SK-N-SH (cell line): Measurements from ENCODE around the gene ITGA1.

Experiments
- CTCF ChIP-seq: fragments of 200-600 bp; sonication (generic); IDR thresholded peaks from 2 replicates; pipeline ENCODE4 v1.6.1; 2017; ENCODE audit warnings: antibody characterized with exemption, mild to moderate bottlenecking, moderate library complexity
- EZH2phosphoT487 ChIP-seq: fragments of 200-600 bp; sonication (generic); IDR thresholded peaks from 2 replicates; pipeline ENCODE4 v1.6.1; 2017; ENCODE audit warnings: low read depth, mixed run types, mild to moderate bottlenecking, antibody characterized with exemption, moderate library complexity, borderline replicate concordance
- IRF3 ChIP-seq: fragments of 150-350 bp; IDR thresholded peaks from 2 replicates; pipeline ENCODE4 v1.6.1; 2016; ENCODE audit warnings: mild to moderate bottlenecking, low read depth, low read length
- RAD21 ChIP-seq: IDR thresholded peaks from 2 replicates; pipeline ENCODE4 v1.6.1; 2012; ENCODE audit warnings: mild to moderate bottlenecking, low read length
- RCOR1 ChIP-seq: fragments of 150-350 bp; IDR thresholded peaks from 2 replicates; pipeline ENCODE4 v1.6.1; 2017; ENCODE audit warnings: antibody characterized with exemption, low read length
- REST ChIP-seq: IDR thresholded peaks from 2 replicates; pipeline ENCODE4 v1.6.1; 2012; ENCODE audit warnings: mild to moderate bottlenecking, low read depth, low read length, moderate library complexity
- YY1 ChIP-seq: IDR thresholded peaks from 2 replicates; pipeline ENCODE4 v1.4.0; 2012; ENCODE audit warnings: low read depth, mild to moderate bottlenecking
- ZBTB33 ChIP-seq: IDR thresholded peaks from 2 replicates; pipeline ENCODE4 v1.4.0; 2012; ENCODE audit warnings: low read depth, borderline replicate concordance

- no peak for TF ChIP-seq CTCF
- no peak for TF ChIP-seq RAD21
- TF ChIP-seq RCOR1, result no peak
- no peak for TF ChIP-seq EZH2phosphoT487
- no peak for TF ChIP-seq ZBTB33
- no peak for TF ChIP-seq IRF3
- TF ChIP-seq YY1, result no peak
- no peak for TF ChIP-seq REST
Measured at GRCh38 chr5:52738095-52738506, 49.6 kb upstream of the ITGA1 start.
